Transverse colon (tissue), 4 donors: ENCODE results near the gene LINGO1.

Experiments
- EP300 ChIP-seq: sonication (generic); formaldehyde crosslinking; IDR thresholded peaks from one replicate; pipeline ENCODE4 v1.6.1; 2017; ENCODE audit warnings: antibody characterized with exemption, low read depth
- POLR2A ChIP-seq: fragments of 450-650 bp; IDR thresholded peaks from one replicate; pipeline ENCODE4 v1.6.1; 2016; ENCODE audit warnings: antibody characterized with exemption, mild to moderate bottlenecking, moderate library complexity
- POLR2AphosphoS5 ChIP-seq, 3 donors: sonication (generic); formaldehyde crosslinking; IDR thresholded peaks; one replicate each; pipeline ENCODE4 v1.6.1; 2016; ENCODE audit warnings: antibody characterized with exemption in 3 of 3
- TF ChIP-seq, protein P1 (sequence below), 5 experiments: fragments of 200-600 bp in 3 of 5; fragments of 450-650 bp in 2 of 5; sonication (generic) in 3 of 5; IDR thresholded peaks; 1 replicate in 2 of 5; 2 replicates in 3 of 5; pipeline ENCODE4 v1.5.1; 2016 to 2017; ENCODE audit warnings: antibody characterized with exemption in 5 of 5, inconsistent platforms in 3 of 5, mild to moderate bottlenecking in 2 of 5, moderate library complexity in 1 of 5

DNA sequence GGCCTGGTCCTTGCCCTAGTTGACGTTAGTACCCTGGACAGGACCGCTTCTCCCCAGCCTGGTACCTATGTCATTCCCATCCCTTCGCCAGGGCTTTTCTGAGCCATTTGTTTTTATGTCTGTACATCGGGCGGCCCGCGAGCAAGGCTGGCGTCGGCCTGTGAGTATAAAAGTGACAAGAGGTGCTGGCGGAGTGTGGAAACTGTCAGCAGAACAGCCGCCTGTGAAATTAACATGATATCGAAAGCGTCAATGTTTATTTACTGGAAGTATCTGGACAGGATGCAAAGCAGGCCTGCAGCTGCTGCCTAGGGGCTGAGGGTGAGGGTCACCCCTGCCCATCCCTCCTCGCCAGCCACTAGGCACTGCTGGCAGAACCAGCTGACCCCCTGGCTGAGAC lies 33.4 kb downstream of the LINGO1 start:
- TF ChIP-seq POLR2AphosphoS5 (IDR thresholded peaks at IDR 0.05), result no peak
- TF ChIP-seq, protein P1, sequence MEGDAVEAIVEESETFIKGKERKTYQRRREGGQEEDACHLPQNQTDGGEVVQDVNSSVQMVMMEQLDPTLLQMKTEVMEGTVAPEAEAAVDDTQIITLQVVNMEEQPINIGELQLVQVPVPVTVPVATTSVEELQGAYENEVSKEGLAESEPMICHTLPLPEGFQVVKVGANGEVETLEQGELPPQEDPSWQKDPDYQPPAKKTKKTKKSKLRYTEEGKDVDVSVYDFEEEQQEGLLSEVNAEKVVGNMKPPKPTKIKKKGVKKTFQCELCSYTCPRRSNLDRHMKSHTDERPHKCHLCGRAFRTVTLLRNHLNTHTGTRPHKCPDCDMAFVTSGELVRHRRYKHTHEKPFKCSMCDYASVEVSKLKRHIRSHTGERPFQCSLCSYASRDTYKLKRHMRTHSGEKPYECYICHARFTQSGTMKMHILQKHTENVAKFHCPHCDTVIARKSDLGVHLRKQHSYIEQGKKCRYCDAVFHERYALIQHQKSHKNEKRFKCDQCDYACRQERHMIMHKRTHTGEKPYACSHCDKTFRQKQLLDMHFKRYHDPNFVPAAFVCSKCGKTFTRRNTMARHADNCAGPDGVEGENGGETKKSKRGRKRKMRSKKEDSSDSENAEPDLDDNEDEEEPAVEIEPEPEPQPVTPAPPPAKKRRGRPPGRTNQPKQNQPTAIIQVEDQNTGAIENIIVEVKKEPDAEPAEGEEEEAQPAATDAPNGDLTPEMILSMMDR (IDR thresholded peaks at IDR 0.05), result no peak
- TF ChIP-seq POLR2A, result no peak
- no peak for TF ChIP-seq EP300
